ENCODE measurements around the gene ARSK.

DNA sequence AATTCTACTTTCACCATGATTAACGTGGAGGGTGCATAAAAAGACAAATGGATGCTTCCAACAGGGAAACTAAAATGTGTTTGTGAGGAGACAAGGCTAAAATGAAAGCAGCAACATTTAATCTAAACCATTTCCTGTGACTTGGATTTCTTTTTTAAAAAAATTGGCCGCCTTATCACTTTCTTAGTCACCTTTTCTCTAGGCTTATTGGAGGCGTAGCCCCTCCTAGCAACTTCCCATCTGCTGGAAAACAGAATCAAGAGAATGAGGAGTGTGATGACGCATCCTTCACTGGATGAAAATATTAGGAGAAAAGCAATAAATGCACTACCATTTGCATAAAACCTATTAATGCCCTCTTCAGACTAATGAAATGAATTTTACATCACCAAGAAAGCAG, 64.2 kb downstream of the ARSK start:
- TF ChIP-seq, protein P1, sequence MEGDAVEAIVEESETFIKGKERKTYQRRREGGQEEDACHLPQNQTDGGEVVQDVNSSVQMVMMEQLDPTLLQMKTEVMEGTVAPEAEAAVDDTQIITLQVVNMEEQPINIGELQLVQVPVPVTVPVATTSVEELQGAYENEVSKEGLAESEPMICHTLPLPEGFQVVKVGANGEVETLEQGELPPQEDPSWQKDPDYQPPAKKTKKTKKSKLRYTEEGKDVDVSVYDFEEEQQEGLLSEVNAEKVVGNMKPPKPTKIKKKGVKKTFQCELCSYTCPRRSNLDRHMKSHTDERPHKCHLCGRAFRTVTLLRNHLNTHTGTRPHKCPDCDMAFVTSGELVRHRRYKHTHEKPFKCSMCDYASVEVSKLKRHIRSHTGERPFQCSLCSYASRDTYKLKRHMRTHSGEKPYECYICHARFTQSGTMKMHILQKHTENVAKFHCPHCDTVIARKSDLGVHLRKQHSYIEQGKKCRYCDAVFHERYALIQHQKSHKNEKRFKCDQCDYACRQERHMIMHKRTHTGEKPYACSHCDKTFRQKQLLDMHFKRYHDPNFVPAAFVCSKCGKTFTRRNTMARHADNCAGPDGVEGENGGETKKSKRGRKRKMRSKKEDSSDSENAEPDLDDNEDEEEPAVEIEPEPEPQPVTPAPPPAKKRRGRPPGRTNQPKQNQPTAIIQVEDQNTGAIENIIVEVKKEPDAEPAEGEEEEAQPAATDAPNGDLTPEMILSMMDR (IDR thresholded peaks at IDR 0.05) = no peak
- TF ChIP-seq POLR2A (IDR thresholded peaks at IDR 0.05) (no peak), EP300 (IDR thresholded peaks at IDR 0.05) (no peak), POLR2AphosphoS5 (IDR thresholded peaks at IDR 0.05) (no peak)
